Gastroesophageal sphincter (tissue), 4 donors: ENCODE results near the gene EFNA3. TPM values are rescaled to one million over a fixed set of nuclear protein-coding genes. Genes with fewer than 3 reads are reported as not detected.
A peak's percentile ranks its signal among the peaks of the same experiment; 100 is the strongest.

ENCODE experiments used
- ATAC-seq: fragments of 150-250 bp; one replicate; pipeline ENCODE4 v1.9.1; 2016; ENCODE audit warnings: mild to moderate bottlenecking, moderate library complexity
- H3K27ac ChIP-seq, 4 donors: fragments of 200-600 bp; sonication (generic) in 3 of 4; 1 replicate in 3 of 4; 2 replicates in 1 of 4; pipeline ENCODE4 v1.5.1; 2016 to 2019
- H3K27me3 ChIP-seq: fragments of 200-600 bp; sonication (generic); one replicate; pipeline ENCODE4 v1.5.1; 2019
- H3K36me3 ChIP-seq, 2 donors: fragments of 200-600 bp; sonication (generic); one replicate each; pipeline ENCODE4 v1.5.1; 2019; ENCODE audit warnings: control low read depth in 1 of 2
- H3K4me1 ChIP-seq, 3 donors: fragments of 200-600 bp; sonication (generic); 1 replicate in 2 of 3; 2 replicates in 1 of 3; pipeline ENCODE4 v1.5.1; 2016 to 2019; ENCODE audit warnings: control low read depth in 2 of 3
- H3K4me3 ChIP-seq, 2 donors: fragments of 200-600 bp; sonication (generic); one replicate each; pipeline ENCODE4 v1.5.1; 2019; ENCODE audit warnings: mild to moderate bottlenecking in 1 of 2, moderate library complexity in 1 of 2
- H3K9me3 ChIP-seq, 3 donors: fragments of 200-600 bp; sonication (generic); one replicate each; pipeline ENCODE4 v1.5.1; 2017 to 2019; ENCODE audit warnings: control low read depth in 2 of 3
- EP300 ChIP-seq: sonication (generic); formaldehyde crosslinking; IDR thresholded peaks from one replicate; pipeline ENCODE4 v1.6.1; 2017; ENCODE audit warnings: antibody characterized with exemption, mild to moderate bottlenecking
- POLR2A ChIP-seq, 2 donors: fragments of 450-650 bp; IDR thresholded peaks; one replicate each; pipeline ENCODE4 v1.6.1; 2017; ENCODE audit warnings: antibody characterized with exemption in 2 of 2, mild to moderate bottlenecking in 2 of 2, moderate library complexity in 1 of 2
- POLR2AphosphoS5 ChIP-seq: sonication (generic); formaldehyde crosslinking; IDR thresholded peaks from one replicate; pipeline ENCODE4 v1.6.1; 2017; ENCODE audit warnings: antibody characterized with exemption
- WGBS, 2 donors: methylation state at CpG; one replicate each; pipeline ENCODE4 v1.1.5; 2018; ENCODE audit warnings: low coverage in 1 of 2; 5-methylcytosine and 5-hydroxymethylcytosine counted together
- total RNA-seq, 4 donors: library from RNA; depleted of rRNA; stranded (reverse); fragments of >200 nt; gene quantifications; one replicate each; pipeline ENCODE4 v1.1.0, GENCODE V29; 2016
- TF ChIP-seq, protein P1 (sequence below), 4 experiments: fragments of 200-600 bp in 2 of 4; fragments of 450-650 bp in 2 of 4; sonication (generic) in 1 of 4; IDR thresholded peaks; one replicate each; pipeline ENCODE4 v1.5.1; 2017 to 2019; ENCODE audit warnings: antibody characterized with exemption in 4 of 4, mild to moderate bottlenecking in 2 of 4, moderate library complexity in 2 of 4

Gene EFNA3
- total RNA-seq, 4 donors from 2014 or later = 0.27 to 0.77 TPM; not detected in 2

DNA sequence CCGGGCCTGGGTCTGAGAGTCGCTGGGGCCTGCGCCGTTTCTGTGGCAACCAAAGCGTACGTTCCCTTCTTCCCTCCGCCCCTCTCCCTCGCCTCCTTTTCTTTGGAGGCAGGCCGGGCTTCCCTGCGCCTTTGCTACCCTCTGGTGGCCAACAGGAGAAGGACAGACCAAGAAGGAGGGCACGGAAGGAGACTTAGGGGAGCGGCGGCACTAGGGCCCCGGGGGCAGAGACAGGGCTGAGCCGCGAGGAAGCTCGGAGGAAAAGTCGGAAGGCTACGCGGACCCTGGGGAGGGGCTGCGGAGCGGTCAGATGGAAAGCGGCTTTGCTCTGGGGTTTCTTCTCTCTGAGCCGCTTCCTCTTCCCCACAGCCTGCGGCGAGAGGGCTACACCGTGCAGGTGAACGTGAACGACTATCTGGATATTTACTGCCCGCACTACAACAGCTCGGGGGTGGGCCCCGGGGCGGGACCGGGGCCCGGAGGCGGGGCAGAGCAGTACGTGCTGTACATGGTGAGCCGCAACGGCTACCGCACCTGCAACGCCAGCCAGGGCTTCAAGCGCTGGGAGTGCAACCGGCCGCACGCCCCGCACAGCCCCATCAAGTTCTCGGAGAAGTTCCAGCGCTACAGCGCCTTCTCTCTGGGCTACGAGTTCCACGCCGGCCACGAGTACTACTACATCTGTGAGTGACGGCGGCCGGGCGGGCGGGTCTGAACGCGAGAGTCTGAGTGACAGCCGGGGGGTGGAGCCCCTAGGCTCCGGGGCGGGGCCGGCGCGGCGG is 6.3 kb downstream of the EFNA3 start:
- Histone ChIP-seq H3K4me3 (peak overlapping the region; percentile 43 to 68), H3K9me3 (no peaks in the 10 kb centered on the region), H3K4me1 (peaks cover 11 to 62% (median 45%) of the 10 kb centered on the region in 3 donors), H3K27ac (peak overlapping the region; percentile 60 to 91 (median 90)), H3K27me3 (peaks cover 46% of the 10 kb centered on the region), H3K36me3 (no peaks in the 10 kb centered on the region)
- 0% methylated on average over 4 of the region's 67 CpGs; no CpG with 5 or more reads in 1 of the 2 donors for WGBS, 2 donors
- peak; percentile 89 for ATAC-seq
- TF ChIP-seq, protein P1, sequence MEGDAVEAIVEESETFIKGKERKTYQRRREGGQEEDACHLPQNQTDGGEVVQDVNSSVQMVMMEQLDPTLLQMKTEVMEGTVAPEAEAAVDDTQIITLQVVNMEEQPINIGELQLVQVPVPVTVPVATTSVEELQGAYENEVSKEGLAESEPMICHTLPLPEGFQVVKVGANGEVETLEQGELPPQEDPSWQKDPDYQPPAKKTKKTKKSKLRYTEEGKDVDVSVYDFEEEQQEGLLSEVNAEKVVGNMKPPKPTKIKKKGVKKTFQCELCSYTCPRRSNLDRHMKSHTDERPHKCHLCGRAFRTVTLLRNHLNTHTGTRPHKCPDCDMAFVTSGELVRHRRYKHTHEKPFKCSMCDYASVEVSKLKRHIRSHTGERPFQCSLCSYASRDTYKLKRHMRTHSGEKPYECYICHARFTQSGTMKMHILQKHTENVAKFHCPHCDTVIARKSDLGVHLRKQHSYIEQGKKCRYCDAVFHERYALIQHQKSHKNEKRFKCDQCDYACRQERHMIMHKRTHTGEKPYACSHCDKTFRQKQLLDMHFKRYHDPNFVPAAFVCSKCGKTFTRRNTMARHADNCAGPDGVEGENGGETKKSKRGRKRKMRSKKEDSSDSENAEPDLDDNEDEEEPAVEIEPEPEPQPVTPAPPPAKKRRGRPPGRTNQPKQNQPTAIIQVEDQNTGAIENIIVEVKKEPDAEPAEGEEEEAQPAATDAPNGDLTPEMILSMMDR (IDR thresholded peaks at IDR 0.05) = peak in 3 of 4 experiments; percentile 96 to 99 (median 98)
- peak; percentile 53 for TF ChIP-seq POLR2AphosphoS5
- no peak for TF ChIP-seq POLR2A (IDR thresholded peaks at IDR 0.05)

DNA sequence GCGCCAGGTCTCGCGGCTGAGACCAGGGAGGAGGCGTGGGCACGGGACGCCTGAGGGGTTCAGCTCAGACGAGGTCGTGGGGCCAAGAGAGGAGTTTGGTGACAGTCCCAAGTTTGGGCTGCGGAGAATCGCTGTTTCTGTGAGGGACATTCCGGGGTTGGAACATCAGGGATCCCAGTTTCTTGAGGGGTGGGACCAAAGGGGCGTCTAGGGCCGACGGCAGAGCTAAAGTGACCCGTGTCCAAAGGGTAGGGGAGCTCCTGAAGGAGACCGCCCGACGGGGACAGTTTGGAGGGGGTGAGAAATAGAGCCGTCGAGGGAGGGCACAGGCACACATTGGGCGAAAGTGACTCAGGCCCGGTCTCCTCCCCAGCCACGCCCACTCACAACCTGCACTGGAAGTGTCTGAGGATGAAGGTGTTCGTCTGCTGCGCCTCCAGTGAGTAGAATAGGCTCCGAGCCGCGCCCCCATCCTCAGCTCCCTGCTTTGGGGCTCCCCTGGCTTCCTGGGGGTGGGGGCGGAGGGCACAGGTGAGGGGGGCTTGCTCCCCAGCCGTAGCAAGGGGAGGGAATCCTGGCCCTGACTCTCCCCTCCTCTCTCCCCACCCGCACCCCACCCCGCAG is 7.0 kb downstream of the EFNA3 start:
- TF ChIP-seq POLR2A (IDR thresholded peaks at IDR 0.05) = no peak
- TF ChIP-seq, protein P1 (IDR thresholded peaks at IDR 0.05) = no peak
- TF ChIP-seq POLR2AphosphoS5 = no peak
- TF ChIP-seq EP300 = no peak
- peaks cover 5 to 55% (median 38%) of the 10 kb centered on the region in 3 donors for H3K4me1 ChIP-seq
- peak overlapping the region; percentile 60 to 91 (median 90) for H3K27ac ChIP-seq
- no peaks in the 10 kb centered on the region for H3K36me3 ChIP-seq
- peaks cover 39% of the 10 kb centered on the region for H3K27me3 ChIP-seq
- 2% methylated on average over 10 of the region's 32 CpGs; no CpG with 5 or more reads in 1 of the 2 donors for WGBS, 2 donors
- peak overlapping the region; percentile 43 to 68 for H3K4me3 ChIP-seq
- H3K9me3 ChIP-seq = no peaks in the 10 kb centered on the region
- ATAC-seq = peak; percentile 31

DNA sequence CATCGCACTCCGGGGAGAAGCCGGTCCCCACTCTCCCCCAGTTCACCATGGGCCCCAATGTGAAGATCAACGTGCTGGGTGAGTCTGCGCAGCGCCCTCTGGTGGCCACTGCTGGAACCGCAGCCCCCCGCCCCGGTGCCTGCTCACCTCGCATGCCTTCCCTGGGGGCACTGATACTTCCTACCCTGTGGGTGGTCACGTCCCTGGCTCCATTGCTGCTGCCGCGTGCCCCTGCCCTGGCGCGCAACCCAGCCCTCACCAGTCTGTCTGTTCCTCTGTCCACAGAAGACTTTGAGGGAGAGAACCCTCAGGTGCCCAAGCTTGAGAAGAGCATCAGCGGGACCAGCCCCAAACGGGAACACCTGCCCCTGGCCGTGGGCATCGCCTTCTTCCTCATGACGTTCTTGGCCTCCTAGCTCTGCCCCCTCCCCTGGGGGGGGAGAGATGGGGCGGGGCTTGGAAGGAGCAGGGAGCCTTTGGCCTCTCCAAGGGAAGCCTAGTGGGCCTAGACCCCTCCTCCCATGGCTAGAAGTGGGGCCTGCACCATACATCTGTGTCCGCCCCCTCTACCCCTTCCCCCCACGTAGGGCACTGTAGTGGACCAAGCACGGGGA is 7.6 kb downstream of the EFNA3 start:
- H3K4me3 ChIP-seq = peak overlapping the region in 1 of 2 donors; percentile 68
- ATAC-seq = no peak
- peak overlapping the region in 3 of 4 donors; percentile 90 to 91 (median 91) for H3K27ac ChIP-seq
- H3K27me3 ChIP-seq = peaks cover 33% of the 10 kb centered on the region
- no peaks in the 10 kb centered on the region for H3K9me3 ChIP-seq
- 8 to 50% methylated on average over 2 to 5 of the region's 24 CpGs for WGBS, 2 donors
- no peaks in the 10 kb centered on the region for H3K36me3 ChIP-seq
- H3K4me1 ChIP-seq = peaks cover 2 to 52% (median 33%) of the 10 kb centered on the region in 3 donors
- TF ChIP-seq EP300 = no peak
- TF ChIP-seq POLR2AphosphoS5 = no peak
- TF ChIP-seq, protein P1 (IDR thresholded peaks at IDR 0.05) = peak; percentile 93 to 100 (median 98)

DNA sequence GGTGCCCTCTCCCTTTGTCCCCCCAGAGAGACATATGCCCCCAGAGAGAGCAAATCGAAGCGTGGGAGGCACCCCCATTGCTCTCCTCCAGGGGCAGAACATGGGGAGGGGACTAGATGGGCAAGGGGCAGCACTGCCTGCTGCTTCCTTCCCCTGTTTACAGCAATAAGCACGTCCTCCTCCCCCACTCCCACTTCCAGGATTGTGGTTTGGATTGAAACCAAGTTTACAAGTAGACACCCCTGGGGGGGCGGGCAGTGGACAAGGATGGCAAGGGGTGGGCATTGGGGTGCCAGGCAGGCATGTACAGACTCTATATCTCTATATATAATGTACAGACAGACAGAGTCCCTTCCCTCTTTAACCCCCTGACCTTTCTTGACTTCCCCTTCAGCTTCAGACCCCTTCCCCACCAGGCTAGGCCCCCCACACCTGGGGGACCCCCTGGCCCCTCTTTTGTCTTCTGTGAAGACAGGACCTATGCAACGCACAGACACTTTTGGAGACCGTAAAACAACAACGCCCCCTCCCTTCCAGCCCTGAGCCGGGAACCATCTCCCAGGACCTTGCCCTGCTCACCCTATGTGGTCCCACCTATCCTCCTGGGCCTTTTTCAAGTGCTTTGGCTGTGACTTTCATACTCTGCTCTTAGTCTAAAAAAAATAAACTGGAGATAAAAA is 8.4 kb downstream of the EFNA3 start:
- no peaks in the 10 kb centered on the region for H3K9me3 ChIP-seq
- 52 to 68% methylated on average over 2 to 6 of the region's 8 CpGs for WGBS, 2 donors
- no peaks in the 10 kb centered on the region for H3K36me3 ChIP-seq
- peaks cover under 1 to 52% (median 31%) of the 10 kb centered on the region in 3 donors for H3K4me1 ChIP-seq
- peaks cover 25% of the 10 kb centered on the region for H3K27me3 ChIP-seq
- no peak for ATAC-seq
- no peak overlapping the region for H3K4me3 ChIP-seq
- TF ChIP-seq POLR2A (IDR thresholded peaks at IDR 0.05) = no peak
- TF ChIP-seq POLR2AphosphoS5 = no peak
- no peak for TF ChIP-seq EP300
- TF ChIP-seq, protein P1 (IDR thresholded peaks at IDR 0.05) = no peak
- H3K27ac ChIP-seq = peak overlapping the region in 2 of 4 donors; percentile 7 to 91
